Measurements from ENCODE around the gene NDRG3. TPM values are rescaled to one million over a fixed set of nuclear protein-coding genes. Genes with fewer than 3 reads are reported as not detected.

Gene NDRG3
- polyA plus RNA-seq (ENCODE audit: insufficient read length in 12 of 12), result 10 to 100 TPM in 11 of 12 donors, not detected in 1; 15.4 to 26.7 (median 17.7) TPM
- long read RNA-seq, donor 1, partial matches to known transcripts, result 0 of 3 reads
- long read RNA-seq, donor 1, other reads (novel, unspliced or antisense), result 0 of 3 reads
- long read RNA-seq, donor 2, result 0 reads
- long read RNA-seq, donor 3, result 0 reads
- long read RNA-seq, donor 4, partial matches to known transcripts, result 0 of 3 reads
- long read RNA-seq, donor 4, other reads (novel, unspliced or antisense), result 0 of 3 reads
- long read RNA-seq, donor 5, partial matches to known transcripts, result 0 of 3 reads
- long read RNA-seq, donor 5, other reads (novel, unspliced or antisense), result 0 of 3 reads
- long read RNA-seq, donor 6, partial matches to known transcripts, result 0 of 3 reads
- long read RNA-seq, donor 6, other reads (novel, unspliced or antisense), result 0 of 3 reads
- long read RNA-seq, donor 7, partial matches to known transcripts, result 0 of 2 reads
- long read RNA-seq, donor 7, other reads (novel, unspliced or antisense), result 0 of 2 reads
- long read RNA-seq, donor 8, partial matches to known transcripts, result 0 of 4 reads
- long read RNA-seq, donor 8, other reads (novel, unspliced or antisense), result 0 of 4 reads
- long read RNA-seq, donor 9, partial matches to known transcripts, result 0 of 1 reads
- long read RNA-seq, donor 9, other reads (novel, unspliced or antisense), result 0 of 1 reads
- long read RNA-seq, donor 10, partial matches to known transcripts, result 0 of 3 reads
- long read RNA-seq, donor 10, other reads (novel, unspliced or antisense), result 0 of 3 reads
- long read RNA-seq, donor 11, partial matches to known transcripts, result 0 of 2 reads
- long read RNA-seq, donor 11, other reads (novel, unspliced or antisense), result 0 of 2 reads

DNA sequence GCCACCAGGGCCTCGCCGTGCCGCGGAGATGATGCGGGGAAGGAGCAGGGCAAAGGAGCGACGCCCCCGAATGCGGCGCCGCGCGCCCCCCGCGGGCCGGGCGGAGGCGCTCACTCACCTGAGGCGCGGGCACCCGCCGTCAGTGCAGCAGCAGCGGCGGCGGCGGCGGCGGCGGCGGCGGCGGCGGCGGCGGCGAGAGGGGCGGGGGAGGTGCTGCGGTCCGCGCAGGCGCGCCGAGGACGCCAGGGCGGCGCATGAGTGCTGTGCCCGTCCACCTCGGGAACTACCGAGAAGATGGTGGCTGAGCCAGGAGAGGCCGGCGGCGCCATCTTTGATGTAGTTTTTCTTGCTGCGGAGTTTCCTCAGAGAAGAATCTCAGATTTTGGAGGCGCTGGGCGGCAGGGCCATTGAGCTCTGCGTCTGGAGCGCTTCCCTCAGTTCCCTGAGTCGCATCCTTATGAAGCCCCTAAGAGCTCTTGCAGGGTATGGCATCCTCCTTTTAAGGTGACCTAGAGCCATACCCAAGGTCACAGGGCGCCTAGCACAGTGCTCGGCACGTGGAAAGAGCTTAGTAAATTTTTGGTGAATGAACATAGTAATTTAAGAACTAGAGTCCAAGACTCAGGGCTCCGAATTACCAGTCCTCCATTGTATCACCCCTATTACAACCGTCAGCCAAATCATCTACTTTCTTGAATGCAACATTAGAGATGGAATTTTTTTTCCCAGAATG, at the start of gene NDRG3:
Gene NDRG3, minus strand, starts transcription at position 164 of the 733 bp plus-strand sequence. CDS start 24,355 bp downstream, outside the sequence.
- peak; percentile 94 for DNase-seq

DNA sequence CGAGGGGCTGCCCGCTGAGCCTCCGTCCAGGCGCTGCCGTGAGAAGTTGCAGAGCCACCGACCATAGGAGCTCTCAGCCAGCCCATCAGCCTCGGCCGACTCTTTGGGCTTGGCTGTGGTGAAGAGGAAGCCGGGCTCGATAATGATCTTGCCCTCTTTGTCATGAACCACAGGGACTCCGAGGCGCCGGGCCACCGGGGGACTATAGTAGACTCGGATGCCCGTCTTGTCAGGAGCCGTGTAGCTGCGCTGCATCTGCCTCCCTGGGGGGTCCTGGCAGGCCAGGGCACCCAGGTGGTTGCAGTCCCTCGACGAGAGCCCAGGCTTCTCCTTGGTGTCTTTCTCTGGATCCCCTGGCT, 48.2 kb upstream of the NDRG3 start:
- no peak for DNase-seq

DNA sequence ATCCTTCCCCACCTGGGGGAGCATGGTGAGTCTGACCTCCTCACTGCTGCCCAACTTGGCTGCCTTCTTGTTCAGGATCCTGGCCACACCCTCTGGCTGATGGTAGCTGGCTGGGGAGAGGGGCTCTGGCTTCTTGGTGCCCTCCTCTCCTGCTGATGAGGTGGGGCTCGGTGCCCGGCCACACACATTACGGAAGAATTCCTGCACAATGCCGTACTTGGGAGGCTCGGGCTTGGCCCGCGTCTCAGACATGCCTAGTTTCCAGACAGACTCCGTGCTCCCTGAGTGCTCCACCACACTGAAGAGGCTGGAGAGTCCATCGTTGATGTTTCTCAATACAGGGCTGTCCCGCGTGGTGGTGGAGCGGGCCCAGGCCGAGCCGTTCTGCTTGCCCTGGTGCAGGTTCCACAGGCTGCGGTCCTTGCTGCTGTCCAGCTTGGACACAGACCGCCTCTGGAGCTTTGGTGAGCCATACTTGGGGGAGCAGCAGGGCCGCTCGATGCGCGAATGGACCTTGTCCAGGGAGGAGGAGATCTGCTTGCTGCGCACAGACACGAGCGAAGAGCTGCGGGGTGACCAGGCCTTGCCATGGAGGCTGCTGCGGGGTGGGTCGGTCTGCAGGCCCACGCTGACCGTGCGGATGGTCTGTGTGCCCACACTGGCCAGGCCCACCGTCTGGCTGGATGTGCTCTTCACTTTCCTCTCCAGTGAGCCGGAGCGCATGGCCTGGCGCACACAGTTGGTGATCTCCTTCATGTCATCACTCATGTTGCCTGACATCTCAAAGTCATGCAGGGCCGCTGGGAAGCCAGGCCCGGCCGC, 47.6 kb upstream of the NDRG3 start:
- DNase-seq, result no peak

DNA sequence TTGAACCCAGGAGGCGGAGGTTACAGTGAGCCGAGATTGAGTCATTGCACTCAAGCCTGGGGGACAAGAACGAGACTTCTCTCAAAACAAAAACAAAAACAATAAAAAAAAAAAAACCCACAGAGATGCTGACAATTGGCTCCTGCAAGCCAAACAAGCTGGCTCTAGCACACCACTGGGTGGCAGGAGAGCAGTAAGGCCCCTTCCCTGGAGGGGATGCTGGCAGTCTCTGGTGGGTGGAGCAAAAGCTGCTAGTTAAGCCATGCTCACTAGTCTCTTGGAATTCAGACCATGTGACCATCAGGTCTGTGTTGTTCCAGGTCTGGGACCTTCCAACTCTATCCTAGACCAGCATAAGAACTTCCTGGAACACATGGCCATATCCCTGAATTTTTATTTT, 46.5 kb upstream of the NDRG3 start:
- no peak for DNase-seq

DNA sequence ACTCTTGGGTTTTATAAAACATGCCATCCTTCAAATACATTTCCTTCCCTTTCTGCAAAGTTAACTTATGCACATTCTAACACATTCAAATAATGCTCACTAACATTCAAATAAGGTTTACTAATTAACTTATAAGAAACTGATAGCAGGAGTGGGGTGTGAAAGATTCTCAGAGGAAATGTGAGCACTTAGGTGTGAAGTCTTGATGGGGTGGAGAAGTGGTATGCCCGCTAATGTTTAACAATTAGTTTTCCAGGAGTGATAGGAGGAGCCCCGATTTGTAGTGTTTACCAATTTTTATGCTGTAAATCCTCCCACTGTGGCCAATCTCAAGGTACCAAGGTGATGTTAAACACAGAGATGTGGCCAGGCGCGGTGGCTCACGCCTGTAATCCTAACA, 46.0 kb upstream of the NDRG3 start:
- no peak for DNase-seq

DNA sequence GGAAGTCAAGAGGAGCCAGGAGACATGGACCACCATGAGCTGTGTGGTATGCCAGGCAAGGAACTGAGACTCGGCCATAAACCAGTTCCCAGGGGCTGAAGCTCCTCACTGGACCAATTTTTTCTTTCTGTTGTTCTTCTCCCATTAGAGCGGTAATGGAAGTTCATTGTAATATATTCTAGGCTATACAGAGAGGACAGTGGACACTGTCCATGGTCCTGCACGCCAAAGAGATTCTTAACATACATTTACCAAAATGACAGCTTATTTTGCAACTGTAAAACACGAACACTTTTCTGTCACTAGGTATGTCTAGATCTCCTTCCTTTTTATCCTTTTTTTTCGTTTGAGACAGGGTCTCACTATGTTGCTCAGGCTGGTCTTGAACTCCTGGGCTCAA, 40.8 kb upstream of the NDRG3 start:
- no peak for DNase-seq

DNA sequence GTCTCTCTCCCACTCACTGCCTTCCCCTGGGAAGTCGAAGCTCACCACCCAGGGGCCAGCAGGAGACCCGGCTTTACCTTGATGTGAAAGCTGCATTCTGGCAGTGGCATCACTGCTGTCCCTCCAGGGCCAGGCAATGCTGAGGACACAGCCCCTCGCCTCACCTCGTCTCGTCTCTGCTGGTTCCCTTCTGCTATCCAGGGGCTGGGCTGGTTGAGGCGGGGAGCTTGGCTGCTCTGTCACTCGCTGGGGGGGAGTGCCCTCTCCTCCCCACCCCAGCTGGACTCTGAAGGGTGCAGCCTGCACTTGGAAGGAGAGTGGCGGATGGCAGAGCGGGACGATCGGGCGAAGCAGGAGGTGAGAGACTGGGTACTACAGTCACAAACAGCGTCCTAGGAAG, 40.4 kb upstream of the NDRG3 start:
- DNase-seq, result no peak

DNA sequence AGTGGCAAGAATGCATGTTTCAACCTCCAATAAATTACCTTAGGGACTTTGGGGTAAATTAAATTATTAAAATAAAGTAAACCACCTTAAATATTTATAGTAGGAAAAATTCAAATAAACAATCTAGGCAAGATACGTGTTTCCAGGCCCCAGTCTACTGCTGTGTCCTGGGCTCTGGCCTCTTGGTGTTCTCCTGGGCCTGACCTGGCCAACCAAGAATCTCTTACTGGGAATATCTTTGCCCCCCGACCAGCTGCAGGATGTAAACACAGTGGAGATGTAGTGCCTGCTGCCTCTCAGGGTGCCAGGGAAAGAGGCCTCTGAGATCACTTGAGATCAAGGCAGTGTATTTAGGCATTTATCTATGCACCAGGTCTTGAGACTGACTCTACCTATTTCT, 39.4 kb upstream of the NDRG3 start:
- no peak for DNase-seq

DNA sequence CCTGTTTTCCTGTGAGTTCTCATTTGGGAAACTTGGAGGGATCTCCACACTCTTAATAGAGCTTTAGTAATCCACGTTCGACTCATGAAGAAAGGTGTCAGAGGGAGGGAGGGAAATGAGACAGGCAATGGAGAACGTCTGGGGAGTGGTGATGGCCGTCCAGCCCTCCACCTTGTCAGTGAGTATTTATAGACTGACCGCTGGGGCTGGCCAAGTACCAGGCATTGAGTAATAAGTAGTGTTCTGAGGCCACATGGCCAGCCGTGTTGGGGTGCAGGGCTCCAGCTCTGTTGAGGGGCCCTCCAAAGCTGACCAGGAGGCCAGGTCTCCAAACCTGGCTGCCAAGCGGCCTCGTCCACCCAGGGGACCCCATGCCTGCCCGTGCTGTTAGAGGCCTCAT, 39.0 kb upstream of the NDRG3 start:
- no peak for DNase-seq

DNA sequence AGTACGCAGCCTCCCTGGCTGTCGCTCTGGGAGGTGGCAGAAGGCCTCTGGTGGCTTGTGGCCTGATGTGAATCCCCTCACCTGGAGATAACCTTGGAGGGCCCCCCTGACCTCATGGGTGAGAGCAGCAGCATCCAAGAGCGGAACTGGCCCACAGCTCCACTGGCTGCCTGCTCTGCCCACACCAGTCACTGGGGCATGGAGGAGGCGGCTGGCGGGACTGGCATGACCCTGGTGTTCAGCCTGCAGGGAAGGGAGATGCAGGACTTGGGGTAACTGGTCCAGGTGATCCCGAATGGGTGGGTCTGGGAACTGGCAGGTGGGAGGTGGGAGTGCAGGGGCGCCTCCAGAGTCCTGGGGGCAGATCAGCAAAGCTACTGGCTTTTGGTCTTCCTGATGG, 38.2 kb upstream of the NDRG3 start:
- DNase-seq, result no peak

DNA sequence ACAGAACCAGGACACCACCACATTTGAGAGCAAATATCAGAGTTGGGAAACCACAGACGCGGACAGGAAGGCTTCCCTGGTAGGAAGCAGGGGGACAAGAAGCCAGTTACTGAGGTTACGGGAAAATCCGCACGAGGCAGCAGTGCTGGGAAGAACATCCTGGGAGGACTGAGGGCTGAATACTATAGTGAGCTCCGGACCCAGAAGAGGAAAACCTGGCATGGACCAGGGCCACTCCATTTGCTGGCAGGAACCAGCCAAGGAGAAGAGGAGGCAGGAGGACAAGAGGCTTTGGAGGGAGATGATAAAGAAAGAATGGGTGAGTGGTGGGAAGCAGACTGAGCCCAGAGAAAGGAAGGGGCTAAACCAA, 33.8 kb upstream of the NDRG3 start:
- DNase-seq, result no peak

DNA sequence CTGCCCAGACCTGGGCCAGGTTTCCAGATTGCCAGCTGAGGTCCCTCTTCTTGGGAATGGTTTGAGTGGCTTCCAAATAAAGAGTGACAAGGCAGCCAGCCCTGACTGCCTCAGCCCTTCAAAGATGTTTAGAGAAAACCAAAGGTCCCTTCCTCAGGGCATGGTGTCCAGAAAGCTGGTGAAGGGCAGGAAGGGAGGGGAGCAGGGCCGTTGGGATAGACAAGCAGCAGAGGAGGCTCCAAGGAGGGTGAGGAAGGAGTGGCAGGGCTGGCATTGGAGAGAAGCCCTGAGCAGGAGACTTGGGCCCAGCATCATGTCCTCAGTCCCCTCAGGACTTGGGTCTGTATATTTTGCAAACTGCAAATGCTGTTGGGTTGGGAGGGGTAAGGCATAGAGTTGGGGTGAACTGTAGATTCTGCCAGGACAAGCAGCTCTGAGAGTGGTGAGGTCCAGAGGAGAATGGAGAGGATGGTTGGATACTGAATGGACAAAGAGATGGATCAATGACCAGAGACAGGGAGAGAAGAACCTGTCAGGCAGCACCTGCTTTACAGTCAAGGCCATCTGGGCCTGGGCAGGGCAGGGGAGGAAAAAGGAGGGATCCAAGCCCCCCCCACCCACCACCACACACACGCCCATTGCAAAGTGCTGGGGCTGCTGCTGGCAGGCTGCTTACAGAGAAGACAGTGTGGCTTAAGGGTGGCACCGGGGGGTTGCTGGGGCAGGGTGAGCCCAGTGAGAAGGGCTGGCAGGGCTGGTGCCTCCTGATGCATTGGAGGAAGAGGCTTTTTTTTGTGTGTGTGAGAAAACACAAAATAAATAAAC, 33.2 kb upstream of the NDRG3 start:
- DNase-seq, result no peak

DNA sequence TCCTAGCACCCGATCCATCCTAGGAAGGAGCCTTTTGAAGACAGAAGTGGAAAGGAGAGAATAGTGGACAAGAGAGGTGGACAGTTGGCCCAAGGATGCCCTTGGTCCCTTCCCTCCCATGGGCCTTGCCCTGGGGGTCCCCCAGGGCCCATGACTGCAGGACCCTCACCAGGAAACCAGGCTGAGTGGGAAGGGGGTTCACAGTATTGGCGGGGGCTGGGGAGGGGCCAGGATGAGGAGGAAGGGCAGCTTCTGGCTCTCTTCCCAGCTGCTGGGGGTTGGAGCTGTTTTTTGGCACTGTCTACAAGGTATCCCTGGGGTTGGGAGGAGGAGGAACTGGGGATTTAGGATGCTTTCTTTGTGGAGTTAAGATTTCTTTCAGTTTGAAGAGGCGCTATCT, 31.7 kb upstream of the NDRG3 start:
- no peak for DNase-seq

DNA sequence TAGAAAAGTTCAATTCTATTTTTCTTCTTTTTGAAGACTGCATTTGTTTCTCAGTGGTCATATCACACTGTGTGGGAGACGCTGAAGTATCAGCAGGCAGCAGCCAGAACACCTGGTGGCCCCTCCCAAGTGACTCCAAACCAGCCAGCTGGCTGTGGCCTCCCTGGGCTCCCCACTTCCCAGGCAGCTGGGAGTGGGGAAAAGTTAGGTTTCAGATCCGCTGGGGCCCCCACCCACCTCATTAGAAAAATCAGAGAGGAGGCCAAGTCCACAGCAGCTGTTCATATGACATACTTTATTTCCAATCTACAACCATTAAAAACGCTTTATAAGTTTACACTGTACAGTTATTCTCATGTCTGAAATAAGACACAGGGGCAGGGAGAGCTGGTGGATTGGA, 31.3 kb upstream of the NDRG3 start:
- peak; percentile 69 for DNase-seq

DNA sequence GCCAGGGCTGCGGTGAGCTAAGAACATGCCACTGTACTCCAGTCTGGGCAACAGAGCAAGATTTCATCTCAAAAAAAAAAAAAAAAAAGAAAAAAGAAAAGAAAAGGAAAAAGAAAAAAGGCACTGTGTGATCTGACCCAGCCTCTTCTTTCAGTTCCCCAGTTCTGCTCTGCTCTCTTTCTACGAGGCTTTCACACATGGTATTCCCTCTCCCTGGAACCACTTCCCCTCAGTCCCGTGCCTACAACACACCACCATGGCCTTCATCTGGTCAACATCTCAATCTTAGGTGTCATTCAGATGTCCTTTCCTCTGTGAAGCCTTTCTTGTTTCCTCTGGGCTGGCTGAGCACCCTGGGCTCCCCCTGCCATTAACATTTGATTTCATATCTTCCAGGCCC, 29.9 kb upstream of the NDRG3 start:
- no peak for DNase-seq

DNA sequence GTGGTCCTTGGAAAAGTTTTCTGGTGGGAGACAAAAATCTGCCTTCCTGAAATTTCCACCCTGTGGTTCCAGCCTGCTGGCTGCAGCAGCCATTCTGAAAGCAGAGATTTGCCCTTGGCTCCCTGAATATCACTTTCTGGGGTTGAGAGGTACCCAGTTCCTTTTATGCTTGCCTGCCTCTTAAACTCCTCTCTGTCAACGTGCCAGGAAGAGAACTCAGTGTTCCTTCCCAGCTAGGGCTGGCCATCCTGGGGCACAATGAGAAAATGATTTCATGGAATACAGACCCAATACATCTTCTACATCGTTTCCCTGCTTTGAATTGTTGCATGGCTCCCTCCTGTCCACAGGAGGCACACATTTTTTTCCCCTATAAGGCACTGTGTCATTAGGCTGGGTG, 29.3 kb upstream of the NDRG3 start:
- DNase-seq, result peak; percentile 17

DNA sequence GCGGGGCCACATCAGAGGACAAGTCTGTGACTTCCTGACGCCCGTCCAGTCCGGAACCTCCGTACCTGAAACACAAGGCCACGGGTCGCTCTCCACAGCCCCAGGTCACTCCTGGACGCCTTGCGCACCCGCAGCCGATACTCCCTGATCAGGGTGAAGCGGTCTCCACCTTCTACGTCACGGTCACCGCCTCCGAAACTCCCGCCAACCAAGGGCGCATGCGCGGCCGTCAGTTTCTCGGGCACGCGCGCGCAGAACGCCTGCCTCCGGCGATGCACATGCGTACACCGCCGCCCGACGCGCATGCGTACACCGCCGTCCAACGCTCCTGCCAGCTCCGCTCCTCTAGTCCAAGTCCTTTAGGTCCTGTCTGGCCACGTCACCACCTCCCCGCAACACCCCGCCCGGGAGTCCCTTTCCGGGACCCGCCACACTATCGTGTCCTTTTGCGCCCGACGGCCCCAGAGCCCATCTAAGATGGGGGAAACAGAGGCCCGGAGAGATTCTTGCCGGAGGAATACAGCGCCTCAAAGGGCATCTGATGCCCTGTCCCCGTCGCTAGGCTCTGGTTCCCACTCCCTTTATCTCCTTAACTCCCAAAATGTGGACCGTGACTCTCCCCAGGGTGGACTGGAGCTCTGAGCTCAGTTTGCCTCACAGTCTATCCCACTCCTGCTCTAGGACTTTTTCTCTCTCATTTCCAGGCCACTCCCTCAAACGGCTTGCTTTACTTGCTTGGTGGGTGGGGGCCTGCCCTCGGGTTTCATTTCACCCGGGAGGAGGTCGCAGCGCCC, 27.9 kb upstream of the NDRG3 start, which contains the start of gene DSN1:
Gene DSN1, minus strand, starts transcription at position 167 of the 794 bp plus-strand sequence. CDS start 2,305 bp downstream, outside the sequence.
- peak; percentile 99 for DNase-seq

DNA sequence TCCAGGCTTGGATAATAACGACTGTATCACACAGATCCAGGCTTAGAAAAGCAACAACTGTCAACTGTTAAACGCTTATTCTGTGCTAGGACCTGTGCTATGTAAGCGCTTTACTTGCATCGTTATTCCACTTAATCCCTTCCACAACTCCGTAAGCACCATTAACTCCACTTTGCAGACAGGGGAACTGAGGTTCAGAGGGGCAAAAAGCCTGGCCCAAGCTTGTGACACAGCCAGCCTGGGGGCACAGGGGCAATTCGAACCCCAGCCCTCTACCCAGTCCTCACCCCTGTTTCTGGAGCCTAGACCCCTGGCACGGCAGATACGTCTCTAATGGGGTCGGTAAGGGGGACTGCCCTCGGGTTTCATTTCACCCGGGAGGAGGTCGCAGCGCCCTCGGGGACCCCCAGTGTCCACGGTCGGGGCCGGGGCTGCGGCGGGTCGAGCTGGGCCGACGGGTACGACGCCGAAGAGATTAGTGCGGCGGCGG, 27.3 kb upstream of the NDRG3 start:
- DNase-seq, result no peak

DNA sequence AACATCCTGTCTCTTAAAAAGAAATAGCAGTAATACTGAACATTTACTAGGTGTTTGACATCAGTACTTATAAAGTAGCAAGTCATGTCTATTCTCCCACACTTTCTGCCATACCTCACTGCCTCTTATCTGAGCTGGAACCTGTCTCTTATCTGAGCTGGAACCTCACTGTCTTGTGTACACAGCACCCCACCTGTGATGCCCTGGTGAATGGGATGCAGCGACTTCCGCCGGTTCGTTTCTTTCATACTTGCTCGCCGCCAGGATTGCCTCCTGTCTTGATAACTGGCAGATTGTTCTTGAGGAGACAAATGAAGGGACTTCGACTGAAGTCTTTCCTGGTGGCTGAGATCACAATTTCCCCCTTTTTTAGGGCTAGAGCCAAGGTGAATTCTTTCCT, 24.8 kb upstream of the NDRG3 start:
- no peak for DNase-seq
